GM12874 (cell line): ENCODE results near the gene SLC35G6.

Experiments
- CTCF ChIP-seq: IDR thresholded peaks from 2 replicates; pipeline ENCODE4 v1.5.1; 2011; ENCODE audit warnings: low read depth, mild to moderate bottlenecking, control low read depth, low read length, moderate library complexity; ENCODE audit not compliant: insufficient read depth

The SLC35G6 gene

GRCh38 chr17:7509937-7510336 lies 28.7 kb downstream of the SLC35G6 start:
- no peak for TF ChIP-seq CTCF

- TF ChIP-seq CTCF, result no peak
Measured at GRCh38 chr17:7511108-7511507, 29.9 kb downstream of the SLC35G6 start.

GRCh38 chr17:7512105-7512504 lies 30.9 kb downstream of the SLC35G6 start:
- no peak for TF ChIP-seq CTCF

GRCh38 chr17:7512824-7513540 lies 31.7 kb downstream of the SLC35G6 start:
- TF ChIP-seq CTCF, result no peak

GRCh38 chr17:7513850-7514419 lies 32.7 kb downstream of the SLC35G6 start:
- no peak for TF ChIP-seq CTCF

GRCh38 chr17:7515911-7516610 lies 34.8 kb downstream of the SLC35G6 start:
- no peak for TF ChIP-seq CTCF

- TF ChIP-seq CTCF, result peak; percentile 64
Measured at GRCh38 chr17:7523033-7523432, 41.8 kb downstream of the SLC35G6 start.
